CMK (cell line): ENCODE results near the gene GLS.
A peak's percentile ranks its signal among the peaks of the same experiment; 100 is the strongest.
"Not testable (repeated sequence)": the region's sequence is repeated elsewhere in the genome, so short reads cannot be mapped to it uniquely, and the experiment has no call there.

Experiments
- DNase-seq: peaks from one replicate; pipeline ENCODE4 v3.0.0-alpha.2; 2010; ENCODE audit warnings: low read depth

GLS gene

GRCh38 chr2:190880378-190881083 lies at the start of gene GLS:
TSS of gene GLS (plus strand) at chr2:190880821. CDS start at chr2:190881085, 264 bp downstream.
- DNase-seq = peak; percentile 87

DNA sequence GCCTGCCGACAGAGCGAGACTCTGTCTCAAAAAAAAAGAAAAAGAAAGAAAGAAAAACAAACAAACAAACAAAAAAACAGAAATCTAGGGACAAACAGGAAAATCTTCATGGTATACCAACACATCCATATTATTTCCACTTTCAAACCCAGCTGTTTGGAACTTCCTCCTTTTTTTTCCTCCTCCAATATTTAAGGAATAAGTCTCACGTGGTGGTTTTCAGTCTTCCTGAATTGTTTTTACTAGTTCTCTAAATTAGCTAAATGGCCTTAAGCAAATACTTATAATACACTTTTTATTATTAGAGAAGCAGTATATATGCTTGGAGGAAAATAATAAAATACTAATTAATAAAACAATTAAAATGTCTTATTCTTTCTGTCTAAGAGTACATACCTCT lies 48.7 kb upstream of the GLS start:
- DNase-seq = no peak

DNA sequence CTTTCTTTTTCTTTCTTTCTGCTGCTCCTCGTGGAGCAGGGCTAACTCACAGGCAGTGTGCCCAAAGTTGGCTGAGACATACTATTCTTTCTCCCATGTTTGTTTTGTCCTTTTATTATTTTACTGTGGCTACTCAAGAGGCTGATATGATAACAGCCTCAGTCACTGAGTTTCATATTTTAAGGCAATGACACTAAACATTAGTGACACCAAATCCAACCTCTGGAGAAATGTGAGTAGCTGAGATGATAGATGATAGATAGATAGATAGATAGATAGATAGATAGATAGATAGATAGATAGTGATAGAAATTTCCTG lies 45.8 kb upstream of the GLS start:
- no peak for DNase-seq

- DNase-seq = no peak
Measured at GRCh38 chr2:190835303-190835930, 45.2 kb upstream of the GLS start.

DNA sequence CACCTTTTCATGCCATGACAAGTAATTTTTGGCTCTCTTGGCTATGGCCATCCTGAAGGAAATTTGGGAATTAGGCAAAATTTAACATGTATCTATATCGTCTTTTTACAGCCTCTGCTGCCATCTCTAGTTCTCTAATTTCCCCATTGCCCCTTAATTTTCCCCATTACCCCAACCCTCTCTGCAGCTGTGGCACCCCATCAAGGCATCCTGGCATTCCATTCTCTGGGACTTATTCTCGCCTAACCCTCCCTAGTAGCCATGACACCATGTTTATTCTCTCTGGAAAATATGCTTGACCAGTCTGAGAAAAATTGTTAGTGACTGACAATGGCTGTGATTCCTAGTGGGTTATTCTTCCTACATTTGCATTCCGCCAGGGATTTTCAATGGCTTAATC lies 43.9 kb upstream of the GLS start:
- no peak for DNase-seq

GRCh38 chr2:190837420-190837819 lies 43.2 kb upstream of the GLS start:
- no peak for DNase-seq

DNA sequence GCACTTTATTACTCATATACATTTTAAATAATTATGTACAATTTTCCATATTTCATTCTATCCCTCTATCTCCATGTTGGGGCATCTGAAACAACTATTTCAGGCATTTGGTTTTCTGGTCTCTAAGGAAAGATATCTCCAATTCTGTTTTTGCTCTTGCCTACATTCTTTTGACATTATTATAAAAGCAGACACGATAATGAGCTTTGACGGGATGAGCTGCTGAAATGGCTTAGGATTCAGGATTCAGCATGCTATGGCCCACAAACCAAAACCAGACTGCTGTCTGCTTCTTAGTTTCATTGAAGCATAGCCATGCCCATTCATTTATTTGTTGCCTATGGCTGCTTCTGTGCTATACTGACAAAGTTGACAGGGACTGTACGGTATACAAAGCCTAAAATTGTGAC lies 42.7 kb upstream of the GLS start:
- DNase-seq = no peak

GRCh38 chr2:190838492-190838910 lies 42.1 kb upstream of the GLS start:
- DNase-seq = no peak

- no peak for DNase-seq
Measured at GRCh38 chr2:190840569-190841172, 40.0 kb upstream of the GLS start.

GRCh38 chr2:190841707-190842505 lies 38.7 kb upstream of the GLS start:
- DNase-seq = no peak

DNA sequence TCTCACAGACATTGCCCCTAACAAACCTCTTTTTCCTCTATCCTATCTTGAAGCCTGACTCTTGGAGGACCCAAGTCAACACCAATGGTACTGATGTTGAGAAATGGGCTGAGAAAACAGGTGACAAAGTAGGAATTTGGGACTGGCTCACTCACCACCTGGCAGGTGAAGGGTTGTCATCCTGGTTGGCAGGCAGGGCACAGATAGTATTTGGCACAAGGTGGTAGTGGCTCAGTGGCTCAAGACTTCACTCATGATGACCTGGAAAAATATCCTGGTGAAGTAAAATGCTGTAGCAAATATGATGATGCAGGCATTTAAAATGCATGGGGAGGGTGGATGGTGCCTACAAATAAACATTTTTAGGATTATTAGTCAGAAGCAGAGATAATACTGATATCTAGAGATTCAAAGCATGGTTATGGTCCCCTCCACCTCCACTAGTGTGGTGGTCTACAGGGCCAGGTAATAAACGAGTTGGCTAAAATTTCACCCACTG lies 38.0 kb upstream of the GLS start:
- no peak for DNase-seq

- no peak for DNase-seq
Measured at GRCh38 chr2:190843890-190844699, 36.5 kb upstream of the GLS start.

DNA sequence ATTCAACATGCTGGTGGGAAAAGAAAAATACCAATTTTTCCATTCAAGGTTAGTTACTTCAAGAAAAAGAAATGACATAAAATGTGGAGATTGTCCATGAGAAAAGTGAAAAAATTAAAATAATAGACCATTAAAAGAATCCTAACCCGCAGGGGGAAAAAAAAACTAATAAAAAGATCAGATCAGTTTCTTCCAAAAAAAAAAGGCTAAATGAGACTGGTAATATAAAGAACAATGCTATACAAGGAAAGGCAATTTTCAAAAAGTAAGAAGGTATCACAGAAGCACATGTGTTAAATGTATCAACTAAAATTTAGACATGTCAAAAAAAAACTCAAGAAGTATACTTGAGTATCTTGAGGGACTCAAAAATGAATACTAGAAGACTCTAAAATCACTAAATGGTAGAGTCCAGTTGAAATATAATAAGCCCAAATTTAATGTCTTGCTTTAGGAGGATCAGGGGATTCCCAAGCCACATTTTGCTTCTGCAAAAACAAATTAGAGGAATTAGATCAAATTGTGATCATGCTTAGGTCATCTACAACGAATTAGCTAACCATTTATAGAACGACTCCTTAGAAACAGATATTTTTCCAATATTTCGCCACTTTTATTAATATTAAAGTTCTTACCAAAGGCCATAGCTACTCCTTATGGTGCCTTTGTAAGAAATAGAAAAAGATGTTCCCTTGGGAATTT lies 35.8 kb upstream of the GLS start:
- DNase-seq = no peak

GRCh38 chr2:190846746-190847145 lies 33.9 kb upstream of the GLS start:
- no peak for DNase-seq

- DNase-seq = no peak
Measured at GRCh38 chr2:190847504-190848081, 33.0 kb upstream of the GLS start.

DNA sequence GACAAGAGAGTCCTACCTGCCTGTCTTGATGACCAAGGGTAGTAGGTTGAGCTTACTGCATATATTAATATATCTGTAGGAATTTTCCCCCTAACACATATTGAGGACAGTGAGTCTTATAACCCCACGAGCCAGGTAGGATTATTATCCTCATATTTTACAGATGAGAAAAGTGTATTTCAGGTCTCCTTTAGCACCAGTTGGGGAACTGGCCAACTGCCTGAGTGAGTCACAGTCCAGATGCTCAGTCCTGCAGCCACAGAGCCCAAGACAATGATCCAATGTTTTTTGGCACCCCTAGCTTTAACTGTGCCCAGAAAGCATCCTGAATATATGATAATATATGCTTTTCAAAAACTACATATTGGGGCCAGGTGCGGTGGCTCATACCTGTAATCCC lies 30.8 kb upstream of the GLS start:
- DNase-seq = no peak

DNA sequence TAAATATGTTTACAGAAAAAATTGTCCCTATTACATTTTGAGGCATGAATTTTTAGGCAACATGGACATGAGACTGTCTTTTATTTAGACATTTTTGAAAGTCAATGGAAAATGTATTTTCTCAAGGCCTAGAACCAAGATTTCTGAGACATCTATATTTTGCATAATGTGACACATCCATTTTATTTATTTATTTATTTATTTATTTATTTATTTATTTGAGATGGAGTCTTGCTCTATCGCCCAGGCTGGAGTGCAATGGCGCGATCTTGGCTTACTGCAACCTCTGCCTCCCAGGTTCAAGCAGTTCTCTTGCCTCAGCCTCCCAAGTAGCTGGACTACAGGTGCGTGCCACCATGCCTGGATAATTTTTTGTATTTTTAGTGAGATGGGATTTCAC lies 27.6 kb upstream of the GLS start:
- DNase-seq = not testable (repeated sequence)

- DNase-seq = no peak
Measured at GRCh38 chr2:190853531-190854383, 26.9 kb upstream of the GLS start.

GRCh38 chr2:190854726-190855125 lies 25.9 kb upstream of the GLS start:
- DNase-seq = no peak

- DNase-seq = no peak
Measured at GRCh38 chr2:190855245-190855644, 25.4 kb upstream of the GLS start.
